Stimulated activated CD4-positive, alpha-beta T cell treated with anti-CD3 and anti-CD28 coated beads, TNF-alpha, amount 100 ng/mL, for 1 hour (primary cell): ENCODE data around the gene LSM12.
A peak's percentile ranks its signal among the peaks of the same experiment; 100 is the strongest.
"Not testable (repeated sequence)": the region's sequence is repeated elsewhere in the genome, so short reads cannot be mapped to it uniquely, and the experiment has no call there.

Experiments
- DNase-seq, 3 donors: peaks; one replicate each; pipeline ENCODE4 v3.0.0-alpha.2; 2020; ENCODE audit warnings: low read depth in 3 of 3, low spot score in 1 of 3

LSM12 gene

GRCh38 chr17:44044071-44044470, 22.4 kb downstream of the LSM12 start:
- no peak for DNase-seq

GRCh38 chr17:44043272-44043696, 23.2 kb downstream of the LSM12 start:
- DNase-seq: no peak

DNA sequence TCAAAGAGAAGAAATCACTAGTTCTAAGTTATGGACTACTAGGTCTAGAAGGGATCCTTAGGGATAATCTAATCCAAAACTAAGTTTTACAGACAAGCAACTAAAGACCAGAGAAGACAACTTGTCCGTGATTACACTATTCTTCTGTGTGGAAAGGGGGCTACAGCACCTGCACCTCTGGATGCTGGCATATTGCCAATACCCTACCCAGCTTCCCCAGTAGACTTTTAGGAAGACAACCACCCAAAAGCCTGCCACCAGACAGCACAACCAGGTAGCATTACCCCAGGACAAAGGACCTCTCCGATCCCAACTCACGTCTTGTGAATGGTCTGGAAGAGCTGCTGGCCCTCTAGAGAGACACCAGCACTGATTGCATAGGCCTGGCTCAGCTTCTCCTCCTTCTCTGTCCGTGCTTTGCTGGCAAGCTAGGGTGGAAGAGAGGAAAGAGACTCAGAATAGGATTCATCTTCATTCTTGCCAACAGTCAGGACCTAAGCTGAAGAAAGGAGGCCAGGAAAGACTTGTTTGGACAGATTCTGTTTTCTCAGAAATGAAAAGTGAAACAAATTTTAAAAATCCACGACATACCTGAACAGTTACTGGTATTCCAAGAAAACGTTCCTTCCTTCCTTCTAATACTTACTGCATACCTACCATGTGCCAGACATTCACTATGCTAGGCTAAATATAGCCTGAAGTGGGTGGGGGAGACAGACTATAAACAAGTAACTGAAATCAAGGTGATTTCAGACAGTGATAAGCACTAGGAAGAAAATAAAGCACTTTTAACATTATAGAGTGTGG, 26.4 kb downstream of the LSM12 start:
- no peak for DNase-seq

GRCh38 chr17:44038604-44039011, 27.9 kb downstream of the LSM12 start:
- DNase-seq: no peak

GRCh38 chr17:44037471-44037870, 29.0 kb downstream of the LSM12 start:
- no peak for DNase-seq

GRCh38 chr17:44034688-44035087, 31.8 kb downstream of the LSM12 start:
- not testable (repeated sequence) for DNase-seq

DNA sequence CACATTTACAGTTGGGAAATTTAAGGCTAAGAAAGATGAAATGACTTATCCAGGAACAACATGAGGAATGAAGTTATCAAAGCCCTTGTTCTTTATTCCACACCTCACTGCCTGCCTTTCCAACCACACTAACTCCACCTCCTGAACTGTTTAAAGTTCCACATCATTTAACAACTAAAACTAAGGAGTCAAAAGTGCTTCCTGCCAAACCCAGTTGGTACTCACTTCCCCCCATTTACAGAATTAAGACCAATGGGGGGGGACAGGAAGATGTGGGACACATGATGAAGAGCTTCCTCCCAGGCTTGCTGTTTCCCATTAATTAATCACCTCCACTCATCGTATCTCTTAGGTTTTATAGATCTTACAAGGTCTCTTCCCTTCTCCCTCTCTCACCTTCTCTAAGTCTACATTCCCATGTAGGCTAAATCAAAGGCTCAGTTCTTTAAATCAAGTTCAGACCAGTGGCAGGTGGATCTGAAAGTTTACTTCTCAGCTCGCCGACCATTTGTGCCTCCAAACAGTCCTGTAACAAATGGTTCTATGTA, 32.5 kb downstream of the LSM12 start:
- no peak for DNase-seq

- DNase-seq: no peak
Measured at GRCh38 chr17:44030482-44030881, 36.0 kb downstream of the LSM12 start.

DNA sequence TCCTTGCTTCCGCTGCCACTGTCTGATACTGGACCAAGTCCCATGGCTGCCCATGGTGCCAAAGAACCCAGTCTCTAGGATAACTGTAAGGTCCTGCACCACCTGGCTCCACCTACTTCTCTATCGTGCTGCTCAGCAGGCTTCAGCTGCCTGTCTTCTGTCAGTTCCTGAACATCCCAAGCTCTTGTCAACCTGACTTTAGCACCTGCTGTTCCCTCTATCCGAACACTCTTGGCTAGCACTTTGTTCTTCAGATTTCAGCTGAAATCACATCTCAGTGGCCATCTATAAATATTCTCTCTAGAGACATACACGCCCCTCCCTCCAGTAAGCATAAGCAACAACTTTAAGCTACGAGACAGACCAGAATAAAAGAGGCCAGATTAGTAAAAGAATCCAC, 36.7 kb downstream of the LSM12 start:
- DNase-seq: no peak

DNA sequence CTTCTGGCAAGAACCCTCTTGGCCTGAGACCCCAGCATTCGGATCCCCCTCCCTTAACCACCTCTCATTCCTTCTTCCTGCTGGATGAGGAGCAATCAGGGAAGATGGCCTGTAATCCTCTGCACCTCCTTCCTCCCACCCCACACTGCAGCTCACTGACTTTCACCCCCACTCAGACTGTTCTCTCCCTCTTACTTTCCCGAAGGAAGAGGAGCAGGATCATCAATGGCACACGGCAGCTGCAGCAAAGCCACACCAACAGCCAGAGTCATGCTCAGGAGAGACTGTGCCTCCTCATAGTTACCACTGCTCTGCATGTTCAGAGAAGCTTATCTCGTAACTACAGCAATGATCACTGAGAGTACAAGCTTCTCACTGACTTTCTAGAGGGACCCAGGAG, 41.6 kb downstream of the LSM12 start:
- no peak for DNase-seq

DNA sequence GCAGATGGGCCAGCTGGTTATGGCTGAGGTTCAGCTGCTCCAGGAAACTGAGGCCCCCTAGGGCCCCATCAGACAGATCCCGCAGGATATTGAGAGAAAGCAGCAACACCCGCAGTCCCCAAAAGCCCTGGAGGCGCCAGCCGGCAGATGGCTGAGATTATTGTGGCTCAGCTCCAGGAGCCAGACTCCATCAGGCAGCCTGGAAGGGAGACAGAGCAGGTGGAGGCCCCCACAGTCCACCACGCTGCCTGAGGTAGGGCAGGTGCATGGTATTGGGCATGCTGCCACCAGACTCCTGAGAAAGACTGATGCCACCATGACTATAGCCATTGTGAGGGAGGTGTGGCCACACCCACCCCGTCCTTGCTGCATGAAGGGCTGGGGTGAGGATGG, 42.2 kb downstream of the LSM12 start:
- no peak for DNase-seq

- DNase-seq: no peak
Measured at GRCh38 chr17:44023545-44024270, 42.8 kb downstream of the LSM12 start.

DNA sequence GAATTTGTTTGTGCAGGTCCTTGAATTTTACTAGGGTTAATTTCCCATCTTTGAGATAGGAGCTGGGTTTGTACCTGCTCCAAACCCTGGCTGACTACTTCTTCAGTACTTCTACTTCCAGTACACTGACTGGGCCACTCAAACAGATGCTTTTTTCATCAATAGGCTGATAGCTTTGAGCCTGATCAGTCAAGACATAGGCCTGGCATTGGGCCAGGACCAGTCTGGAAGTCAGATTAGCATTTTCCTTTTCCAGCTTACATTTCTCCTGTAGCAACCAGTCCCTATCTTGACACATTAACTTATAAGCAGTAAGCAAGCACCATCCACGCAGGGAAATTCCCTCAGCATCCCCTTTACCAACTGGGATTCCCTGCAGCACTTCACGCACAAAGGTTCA, 44.2 kb downstream of the LSM12 start:
- DNase-seq: no peak

GRCh38 chr17:44021227-44021626, 45.2 kb downstream of the LSM12 start:
- not testable (repeated sequence) for DNase-seq

DNA sequence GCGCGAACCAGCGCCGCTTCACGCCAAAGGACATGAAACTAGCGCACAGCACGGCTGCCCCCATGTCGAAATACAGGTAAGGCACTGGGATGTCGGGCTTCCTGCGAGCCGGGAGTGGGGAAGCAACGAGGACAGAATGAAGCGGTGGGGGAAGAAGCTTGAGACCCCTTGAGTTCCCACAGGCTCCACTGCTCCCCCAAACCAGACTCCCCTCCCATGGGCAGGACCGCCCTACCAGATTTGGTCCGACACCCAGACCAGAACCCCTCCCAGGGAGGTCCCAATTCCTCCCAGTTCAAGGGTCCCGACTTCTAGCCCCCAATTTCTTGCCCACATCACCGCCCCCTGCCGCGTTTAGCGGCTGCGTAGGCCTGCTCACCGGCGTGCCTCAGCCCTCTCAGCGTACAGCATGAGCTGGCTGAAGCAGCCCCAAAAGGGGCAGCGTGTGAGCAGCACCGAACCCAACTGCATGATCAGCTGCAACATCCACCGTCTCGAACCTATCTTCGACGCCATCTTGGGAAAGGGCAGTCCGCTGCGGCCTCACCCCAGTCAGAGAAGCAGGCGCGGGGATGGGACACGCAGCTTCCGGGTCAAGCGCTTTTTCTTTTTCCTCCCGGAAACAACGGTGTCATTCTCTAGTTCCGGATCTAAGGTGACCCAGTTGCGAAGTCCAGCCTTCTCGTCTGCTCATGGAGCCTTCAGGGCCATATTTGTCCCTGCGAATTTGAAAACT, 51.9 kb downstream of the LSM12 start, which contains the start of gene TMEM101:
Gene TMEM101, minus strand, starts transcription at position 527 of the 736 bp plus-strand sequence. Its CDS starts 11 bp downstream, at position 516.
- DNase-seq: peak; percentile 72 to 81 (median 75)

GRCh38 chr17:44014133-44014436, 52.4 kb downstream of the LSM12 start:
- DNase-seq: no peak

- DNase-seq: no peak
Measured at GRCh38 chr17:44012874-44013273, 53.6 kb downstream of the LSM12 start.

DNA sequence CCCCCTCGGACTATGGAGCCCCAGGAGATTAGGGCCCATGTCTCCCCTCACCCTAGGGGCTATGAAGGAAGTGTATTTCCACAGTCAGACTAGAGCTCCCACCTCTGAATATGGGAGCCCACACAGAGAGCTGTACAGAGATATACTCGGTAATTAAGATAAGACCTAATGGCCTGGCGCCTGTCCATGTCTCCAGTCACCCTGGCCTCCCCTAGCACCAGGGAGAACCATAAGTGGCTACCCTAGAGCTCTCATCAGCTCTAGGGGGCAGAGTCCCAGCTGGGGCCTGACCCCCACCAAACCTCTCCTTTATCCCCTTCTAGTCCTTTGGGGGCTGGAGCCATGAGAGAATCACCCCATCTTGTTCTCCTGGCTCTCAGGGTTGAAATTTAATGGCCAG, 54.1 kb downstream of the LSM12 start:
- DNase-seq: no peak

- no peak for DNase-seq
Measured at GRCh38 chr17:44011876-44012275, 54.6 kb downstream of the LSM12 start.

DNA sequence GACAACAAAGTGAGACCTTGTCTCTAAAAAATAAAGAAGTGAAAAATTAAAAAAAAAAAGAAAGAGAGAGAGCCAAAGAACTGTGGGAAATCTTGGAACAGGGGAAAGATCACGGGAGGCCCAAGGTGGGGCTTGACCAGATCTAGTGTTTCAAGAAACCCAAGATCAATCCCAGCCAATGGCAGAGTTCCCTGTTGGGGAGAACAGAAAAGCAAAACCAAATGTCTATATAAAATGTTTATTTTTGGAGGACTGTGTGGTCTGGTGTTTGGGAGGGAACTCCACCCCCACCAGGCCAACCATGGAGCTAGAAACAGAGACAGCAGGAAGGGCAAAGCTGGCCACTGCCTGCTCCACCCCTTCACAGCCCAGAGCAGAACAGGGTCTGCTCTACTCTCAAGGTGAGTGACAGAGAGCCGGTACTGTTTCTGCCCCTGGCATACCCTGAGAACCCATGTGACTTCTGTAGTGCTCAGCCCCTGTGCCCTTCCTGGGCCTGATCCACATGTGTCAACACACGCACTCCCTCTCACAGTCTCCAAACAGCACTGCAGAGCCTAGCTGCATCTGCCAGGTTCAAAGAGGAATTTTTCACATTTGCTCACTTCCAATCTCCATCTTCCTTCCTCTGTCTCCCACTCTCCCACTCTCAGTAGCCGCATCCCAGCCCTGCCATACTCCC, 55.4 kb downstream of the LSM12 start:
- no peak for DNase-seq
